Dedifferentiated amniotic fluid mesenchymal stem cell (primary cell): ENCODE measurements around the gene KCNJ12.
"Not testable (repeated sequence)": the region's sequence is repeated elsewhere in the genome, so short reads cannot be mapped to it uniquely, and the experiment has no call there.

Experiments used
- DNase-seq: peaks from one replicate; pipeline ENCODE4 v3.0.0-alpha.2; 2016; ENCODE audit errors: extremely low spot score

Gene KCNJ12

DNA sequence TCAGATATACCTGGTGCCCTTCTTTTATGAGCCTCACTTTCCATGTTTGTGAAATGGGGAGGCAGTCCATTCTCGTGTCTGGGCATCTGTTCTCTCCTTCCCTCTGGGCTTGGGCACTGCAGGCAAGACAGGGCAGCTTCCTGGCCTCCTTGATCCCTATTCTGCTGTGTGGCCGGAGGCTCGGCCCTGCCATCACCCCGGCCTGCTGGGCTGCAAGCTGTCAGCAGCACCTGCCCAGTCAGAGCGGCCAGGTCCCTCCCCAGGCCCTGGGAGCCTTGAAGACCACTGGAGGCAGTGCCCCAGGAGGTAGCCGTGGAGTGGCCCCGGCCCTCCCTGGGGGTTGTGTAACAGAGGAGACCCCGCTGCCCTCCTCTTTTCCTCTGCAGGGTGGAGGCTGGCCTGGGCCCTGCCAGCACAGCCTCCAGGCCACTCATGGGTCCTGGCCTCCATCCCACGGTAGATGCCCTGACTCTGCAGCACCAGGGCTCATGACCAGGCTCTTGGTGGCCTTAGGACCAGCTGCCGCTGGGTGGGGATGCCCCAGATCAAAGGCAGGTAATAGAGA lies 9.2 kb downstream of the KCNJ12 start:
- no peak for DNase-seq

DNA sequence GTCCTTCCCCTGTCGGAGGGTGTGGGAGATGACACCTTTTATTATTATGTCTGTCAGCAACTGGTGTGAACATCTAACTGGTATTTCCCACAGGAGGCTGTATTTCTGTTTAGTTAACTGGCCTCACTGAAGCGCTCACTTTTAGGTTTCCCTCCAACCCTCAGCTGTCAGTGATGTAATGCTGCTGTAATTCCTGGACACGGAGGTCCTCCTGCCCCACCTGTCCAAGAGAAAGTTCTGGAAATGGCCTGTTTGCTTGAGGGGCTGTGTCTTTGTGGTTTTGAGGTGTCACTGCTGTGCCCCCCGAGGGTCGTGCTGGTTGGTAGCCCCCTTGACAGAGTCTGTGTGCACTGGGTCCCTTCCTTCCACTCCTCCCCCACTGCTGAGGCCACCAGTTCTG lies 11.5 kb downstream of the KCNJ12 start:
- no peak for DNase-seq

DNA sequence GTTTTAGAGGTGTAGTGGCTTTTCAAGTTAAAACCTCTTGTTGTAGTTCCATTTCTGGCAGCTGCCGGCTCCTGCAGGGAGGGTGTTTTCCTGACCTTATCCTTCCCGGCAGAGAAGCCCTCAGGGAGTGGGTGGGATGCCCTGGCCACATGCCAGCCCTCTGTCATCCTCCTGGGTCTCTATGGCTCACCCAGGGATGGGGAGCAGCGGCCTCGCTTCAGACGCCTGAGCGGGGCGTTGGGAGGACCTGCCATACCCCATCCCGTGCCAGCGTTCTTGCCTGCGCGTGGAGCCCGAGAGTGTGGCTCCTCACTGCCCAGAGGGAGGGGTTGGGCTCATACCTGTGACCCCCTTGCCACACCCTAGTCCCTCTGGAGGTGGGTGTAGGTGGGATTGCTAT lies 11.9 kb downstream of the KCNJ12 start:
- DNase-seq: no peak

DNA sequence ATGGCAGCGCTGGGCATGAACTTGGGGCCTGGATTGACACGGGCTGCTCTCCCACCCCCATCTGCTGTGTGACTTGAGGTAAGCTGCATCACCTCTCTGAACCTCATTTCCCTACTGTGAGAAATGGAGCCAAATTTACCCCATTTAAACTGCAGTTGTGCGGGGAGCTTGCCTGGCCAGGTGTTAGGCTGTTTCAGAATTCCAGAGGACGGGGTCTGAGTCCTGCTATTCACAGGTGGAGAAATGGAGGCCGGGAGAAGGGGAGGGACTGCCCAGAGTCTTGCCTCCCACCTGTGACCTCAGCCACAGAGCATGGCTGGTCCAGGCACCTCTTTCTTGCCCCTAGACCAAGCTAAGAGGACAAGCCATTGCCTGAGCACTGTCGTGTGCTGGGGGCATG lies 12.8 kb downstream of the KCNJ12 start:
- DNase-seq: no peak

DNA sequence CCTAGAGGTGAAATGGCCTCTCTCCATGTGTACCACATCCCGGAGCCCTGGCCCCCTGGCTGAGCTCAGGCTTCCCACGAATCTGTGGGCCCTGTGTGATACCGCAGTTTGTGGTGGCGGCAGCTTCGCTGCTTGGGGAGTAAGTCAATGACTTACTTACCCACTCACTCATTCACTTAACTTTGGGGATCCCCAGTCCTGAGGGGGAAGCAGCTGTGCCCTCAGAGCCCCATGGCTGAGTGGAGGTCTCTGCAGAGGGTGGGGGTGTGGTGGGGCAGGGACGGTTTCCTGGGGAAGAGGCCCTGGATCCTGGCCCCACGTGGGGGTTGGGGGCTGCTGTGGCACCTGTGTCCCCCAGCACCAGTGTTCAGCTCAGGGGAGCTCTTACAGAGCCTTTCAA lies 13.2 kb downstream of the KCNJ12 start:
- DNase-seq: no peak

DNA sequence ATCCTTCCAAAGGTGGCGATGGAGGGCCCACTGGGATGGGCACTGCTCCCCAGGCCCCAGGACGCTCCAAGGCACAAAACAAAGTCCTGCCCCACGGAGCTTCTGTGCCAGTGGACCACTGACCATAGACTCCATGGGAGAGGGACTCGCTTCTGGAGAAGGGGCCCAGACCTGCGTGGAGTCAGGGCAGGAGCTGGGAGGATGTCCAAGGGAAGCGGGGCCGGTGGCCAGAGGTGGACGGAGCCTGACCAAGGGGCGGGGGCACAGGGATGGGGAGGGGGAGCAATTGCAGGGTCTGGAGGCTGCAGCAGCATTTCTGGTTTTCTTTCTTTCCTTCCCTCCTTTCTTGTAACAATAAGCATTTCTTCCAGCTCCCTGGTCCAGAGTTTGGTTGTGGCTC lies 14.1 kb downstream of the KCNJ12 start:
- DNase-seq: no peak

DNA sequence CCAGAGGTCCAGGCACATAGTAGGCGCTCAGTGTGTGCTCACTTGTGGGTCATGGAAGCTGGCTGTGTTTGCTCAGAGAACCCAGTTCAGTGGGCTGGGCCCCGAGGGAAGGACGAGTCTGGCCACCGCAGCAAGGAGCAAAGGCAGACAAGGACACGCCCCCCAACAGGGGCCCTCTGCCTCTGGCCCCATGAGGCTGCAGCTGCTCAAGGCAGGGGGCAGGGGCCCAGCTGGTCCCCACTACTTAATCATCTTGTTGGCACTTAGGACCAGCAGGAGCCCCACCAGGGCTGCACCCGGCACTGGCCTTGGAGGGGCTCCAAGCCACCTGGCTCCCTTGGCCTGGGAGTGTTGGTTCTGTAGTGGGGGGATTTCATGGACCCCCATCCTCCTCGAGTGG lies 16.1 kb downstream of the KCNJ12 start:
- DNase-seq: no peak

DNA sequence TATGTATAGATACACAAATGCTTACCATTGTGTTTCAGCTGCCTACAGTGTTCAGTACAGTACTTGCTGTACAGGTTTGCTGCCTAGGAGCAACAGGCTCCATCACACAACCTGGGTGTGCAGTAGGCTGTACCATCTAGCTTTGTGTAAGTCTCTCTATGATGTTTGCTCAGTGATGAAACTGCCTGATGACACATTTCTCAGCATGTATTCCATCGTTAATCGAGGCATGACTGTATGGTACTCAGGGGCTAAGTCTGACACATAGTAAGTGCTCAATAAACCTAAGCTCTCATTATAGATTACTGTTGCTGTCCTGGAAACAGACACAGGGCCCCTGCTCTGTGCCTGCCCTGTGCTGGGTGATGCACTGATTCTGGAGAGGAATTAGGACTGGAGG lies 18.1 kb downstream of the KCNJ12 start:
- DNase-seq: no peak

DNA sequence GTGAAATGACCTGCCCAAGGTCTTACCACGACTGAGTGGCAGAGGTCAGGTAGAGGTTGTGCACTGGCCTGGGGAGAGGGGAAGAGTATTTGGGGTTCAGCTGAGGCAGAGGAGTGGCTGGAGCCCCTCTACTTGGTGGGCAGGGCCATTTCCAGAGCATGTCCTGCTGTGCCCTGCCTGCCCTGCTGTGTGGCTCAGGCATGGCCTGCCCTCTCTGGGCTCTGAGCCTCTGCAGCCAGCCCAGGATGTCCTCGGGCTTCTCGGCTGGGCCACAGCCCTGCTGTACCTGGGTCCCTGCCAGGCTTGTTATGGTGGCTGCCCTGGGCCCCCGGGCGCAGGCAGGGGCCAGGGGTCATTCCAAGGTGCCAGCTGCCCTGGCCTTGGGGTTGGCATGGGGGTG lies 19.6 kb downstream of the KCNJ12 start:
- DNase-seq: no peak

DNA sequence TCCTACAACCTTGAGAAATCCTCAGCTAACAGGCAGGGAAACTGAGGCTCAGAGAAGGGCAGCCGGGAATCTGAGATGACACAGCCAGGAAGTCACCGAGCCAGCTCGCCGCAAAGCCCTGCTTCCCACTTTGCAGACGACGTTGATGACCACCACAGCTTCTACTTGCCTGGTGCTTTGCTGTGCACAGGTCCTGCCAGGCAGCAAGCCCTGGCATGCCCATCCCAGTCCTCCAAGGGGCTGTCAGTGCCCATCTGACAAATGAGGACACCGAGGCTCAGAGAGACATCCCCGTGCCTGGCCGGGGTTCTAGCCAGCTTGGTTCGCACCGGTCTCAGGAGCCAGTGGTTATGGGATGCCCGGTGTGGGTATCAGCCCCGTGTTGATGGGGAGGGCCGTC lies 20.1 kb downstream of the KCNJ12 start:
- no peak for DNase-seq

DNA sequence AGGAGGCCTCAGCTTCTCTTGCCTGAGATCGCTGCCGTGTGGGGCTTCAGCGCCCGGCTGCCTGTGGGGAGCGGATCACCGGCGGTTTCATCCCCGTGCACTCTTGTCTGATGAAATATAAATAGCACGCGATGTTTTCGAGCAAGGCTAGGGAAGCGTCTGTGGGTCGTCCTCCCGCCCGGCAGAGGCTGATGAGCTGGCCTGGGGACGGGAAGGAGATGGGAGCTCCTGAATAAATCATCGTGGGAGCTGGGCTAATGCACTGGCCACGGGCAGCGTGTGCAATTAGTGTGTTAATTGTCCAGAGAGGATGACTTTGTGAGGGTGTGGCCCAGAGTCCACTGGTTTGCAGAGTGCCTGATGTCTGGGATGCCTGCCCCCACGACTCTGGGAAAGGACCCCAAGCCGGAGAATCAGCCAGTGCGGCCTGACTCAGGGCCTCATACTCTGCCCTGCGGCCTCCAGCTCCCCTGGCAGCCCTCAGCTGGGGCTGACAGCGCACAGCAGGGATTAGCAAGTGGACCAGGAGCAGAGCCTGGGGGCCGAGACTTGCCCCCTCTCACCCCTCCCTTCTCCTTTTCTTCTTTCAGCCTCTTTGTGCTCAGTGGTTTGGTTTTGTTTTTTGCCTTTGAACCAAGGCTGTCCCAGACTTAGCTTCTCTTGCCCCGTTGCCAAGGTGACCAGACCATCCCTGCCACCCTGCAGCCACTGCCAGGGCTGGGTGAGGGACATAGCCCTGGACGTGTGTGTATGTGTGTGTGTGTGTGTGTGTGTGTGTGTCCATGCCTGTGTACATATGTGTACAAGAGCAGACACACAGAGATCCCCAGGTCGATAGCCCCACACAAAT lies 21.4 kb downstream of the KCNJ12 start:
- no peak for DNase-seq

DNA sequence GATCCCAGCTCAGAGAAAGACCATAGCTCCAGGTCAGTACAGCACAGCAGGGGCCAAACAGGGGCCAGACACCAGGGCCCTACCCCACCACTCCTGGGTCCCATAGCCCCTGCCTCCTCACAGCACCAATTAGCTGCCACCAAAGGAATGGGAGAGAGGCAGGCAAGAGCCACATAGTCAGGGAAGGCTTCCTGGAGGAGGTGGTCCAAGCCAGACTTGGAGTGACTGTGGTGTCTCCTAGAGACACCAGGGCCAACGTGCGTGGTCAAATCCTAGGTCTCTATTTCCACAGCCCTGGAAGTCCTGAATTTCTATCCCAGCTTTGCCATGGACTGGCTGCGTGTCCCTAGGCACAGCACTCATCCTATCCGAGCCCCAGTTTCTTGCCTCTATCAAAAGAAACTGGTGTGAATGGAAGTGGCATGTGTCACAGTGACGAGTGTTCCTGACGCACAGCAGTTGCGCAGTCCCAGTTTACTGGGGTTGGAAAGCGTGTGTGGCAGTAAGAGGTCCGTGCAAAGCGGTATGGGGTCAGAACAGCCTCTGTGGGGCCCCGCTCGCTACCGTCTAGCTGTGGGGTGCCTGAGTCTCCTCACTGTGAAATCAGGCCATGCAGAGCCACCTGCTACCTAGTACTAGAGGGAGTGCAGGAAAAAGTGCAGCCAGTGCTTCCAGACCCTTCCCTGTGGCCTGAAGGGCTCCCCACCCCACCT lies 23.5 kb downstream of the KCNJ12 start:
- DNase-seq: no peak

DNA sequence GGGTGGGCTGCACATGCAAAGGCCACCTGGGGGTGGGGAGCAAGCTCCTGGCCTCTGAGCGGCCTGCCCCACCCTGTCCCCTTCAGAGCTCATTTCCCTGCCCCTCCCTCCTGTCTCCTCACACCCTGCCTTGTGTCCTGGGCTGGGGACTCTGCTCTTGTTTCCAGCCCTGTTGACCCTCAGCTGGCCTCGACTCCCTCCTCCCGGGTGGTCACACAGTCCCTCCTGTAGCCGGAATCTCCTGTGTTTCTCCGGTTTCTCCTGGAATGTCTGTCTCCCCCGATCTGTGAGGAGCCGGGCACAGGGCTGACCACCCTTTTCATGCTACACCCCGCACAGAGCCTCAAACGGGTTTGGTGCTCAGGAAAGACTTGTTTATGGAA lies 24.0 kb downstream of the KCNJ12 start:
- DNase-seq: not testable (repeated sequence)

DNA sequence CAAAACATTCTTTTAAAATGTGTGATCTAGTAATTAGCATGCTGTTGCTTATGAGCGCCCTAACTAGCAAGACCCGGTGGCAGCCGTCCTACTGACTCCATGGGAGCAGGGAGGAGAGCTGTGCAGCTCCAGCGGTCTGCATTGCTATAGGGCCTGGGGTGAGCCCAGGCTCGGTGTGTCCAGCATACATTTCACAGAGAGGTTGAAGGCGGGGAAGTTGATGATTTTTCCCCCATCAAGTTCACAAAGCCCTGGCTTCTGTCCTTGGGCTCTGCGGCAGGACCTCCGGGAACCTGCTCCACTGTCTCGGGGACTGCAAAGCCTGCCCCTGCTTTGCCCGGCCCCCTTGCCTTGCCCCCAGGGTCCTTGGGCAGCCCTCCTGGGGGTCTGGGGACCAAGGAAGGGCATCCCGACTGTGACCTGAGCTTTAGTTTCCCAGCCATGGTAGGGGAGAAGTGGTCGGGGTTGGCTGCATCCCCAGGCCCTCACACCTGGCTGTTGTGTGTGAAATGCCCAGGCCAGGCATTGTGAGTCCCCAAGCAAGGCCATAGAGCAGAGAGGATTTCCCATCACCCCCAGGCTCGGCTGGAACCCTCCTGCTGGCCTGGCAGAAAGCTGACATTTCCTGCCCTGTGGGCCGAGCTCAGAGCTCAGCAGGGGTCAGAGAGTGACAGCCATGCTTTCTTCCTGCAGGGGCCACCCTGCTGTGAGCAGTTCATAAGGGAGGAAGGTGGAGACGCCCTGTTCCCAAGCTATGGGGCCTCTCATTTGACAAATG lies 24.8 kb downstream of the KCNJ12 start:
- DNase-seq: no peak

DNA sequence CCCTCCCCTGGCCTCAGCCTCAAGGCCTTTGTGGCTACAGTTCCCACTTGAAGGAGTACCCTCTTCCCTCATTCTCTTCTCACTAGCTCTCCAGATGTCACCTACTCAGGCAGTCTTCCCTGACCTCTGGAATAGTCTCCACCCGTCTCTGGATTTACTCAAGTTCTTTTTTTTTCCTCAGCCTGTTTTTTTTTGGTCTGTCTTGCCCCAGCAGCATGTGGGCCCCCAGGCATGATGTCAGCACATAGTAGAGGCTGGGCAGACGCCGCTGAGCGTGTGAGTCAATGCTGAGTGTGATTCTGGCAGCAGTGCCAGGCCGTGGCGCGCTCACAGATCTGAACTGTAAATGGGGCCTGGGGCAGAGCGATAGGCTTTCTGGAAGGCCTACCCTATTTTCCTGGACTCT lies 26.0 kb downstream of the KCNJ12 start:
- DNase-seq: peak; percentile 90

DNA sequence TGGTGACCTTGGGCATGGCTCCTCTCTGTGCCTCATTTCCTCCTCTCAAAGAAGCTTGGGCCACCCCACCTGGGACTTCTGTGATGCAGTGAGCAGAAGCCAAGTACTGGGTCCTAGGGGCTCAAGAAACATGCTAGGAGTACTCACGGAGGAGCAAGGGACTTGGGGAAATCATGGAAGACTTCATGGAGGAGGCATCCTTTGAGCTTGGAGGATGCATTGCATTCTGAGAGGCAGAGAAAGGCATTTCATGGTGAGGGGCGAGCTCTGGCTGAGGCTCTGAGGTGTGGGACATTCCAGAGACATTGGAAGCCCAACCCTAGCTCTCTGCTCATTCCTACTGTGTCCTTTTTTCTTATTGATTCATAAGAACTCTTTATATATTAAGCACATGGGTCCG lies 26.8 kb downstream of the KCNJ12 start:
- not testable (repeated sequence) for DNase-seq

DNA sequence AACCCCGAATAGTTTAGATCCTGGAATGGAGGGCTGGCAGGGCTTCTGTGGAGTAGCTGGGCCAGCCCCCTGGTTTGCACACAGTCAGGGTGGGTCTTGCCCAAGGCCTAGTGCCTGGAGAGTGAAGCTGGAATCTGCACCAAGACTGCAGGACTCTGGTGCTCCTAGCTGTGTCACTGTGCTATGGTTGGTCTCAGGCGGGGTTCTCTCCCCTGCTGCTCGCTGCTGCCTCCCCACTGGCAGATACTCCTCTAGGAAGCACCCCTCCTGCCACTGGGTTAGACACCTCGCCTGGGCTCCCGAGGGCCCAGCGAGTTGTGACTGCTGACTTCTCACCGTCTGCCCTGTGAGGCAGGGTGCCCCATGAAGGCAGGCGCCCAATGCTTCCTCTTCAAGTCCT lies 27.9 kb downstream of the KCNJ12 start:
- not testable (repeated sequence) for DNase-seq

DNA sequence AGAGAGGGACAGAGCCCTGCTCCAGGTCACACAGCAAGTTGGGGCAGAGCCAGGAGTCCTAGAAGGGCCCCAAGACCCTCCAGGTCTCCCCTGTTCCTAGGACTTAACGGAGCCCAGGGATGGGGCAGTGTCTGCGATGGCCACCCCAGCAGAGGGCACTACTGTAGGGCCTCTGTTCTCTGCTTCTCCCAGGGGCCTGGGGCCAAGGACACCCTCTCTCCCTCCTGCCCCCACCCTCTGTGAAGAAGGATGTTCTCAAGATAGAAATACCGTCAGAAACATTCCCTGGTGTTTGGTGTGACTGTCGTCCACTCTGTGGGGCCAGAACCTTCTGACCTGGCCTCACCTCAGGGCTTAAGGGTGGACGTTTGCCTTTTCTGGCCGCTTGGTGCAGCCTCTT lies 28.4 kb downstream of the KCNJ12 start:
- DNase-seq: not testable (repeated sequence)

DNA sequence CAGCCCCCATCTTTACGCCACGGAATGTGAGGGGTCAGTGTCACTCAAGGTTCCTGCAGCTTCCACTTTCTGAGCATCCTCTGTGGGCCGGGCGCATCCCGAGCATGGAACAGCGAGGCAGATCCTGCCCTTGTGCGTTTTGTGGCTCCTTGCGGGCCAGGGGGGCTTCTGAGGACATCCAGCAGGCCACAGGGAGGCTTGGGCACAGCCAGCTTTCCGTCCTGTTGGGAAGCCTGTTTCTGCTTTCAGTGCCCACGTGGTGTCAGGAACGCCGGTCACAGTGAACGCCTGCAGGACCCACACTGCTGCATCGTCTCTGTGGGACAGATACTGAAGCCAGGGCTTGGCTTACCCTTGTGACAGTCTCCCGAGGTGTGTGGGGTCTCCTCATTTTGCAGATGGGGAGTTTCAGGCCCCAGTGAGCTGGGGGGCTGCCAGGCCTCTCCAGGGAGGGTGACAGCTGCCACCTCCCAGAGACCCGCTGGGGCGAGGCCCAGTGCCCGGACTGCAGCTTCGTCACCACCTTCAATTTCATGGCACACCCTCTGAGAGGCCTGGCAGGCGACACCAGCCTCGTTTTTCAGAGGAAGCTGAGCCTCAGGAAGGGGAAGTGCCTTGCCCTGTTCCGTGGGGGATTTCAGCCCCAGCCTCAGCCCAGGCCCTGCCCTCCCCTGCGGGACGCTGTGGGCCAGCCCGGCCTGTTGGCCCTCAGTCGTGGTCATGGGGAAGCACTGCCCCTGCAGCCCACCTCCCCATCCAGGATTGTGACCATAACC lies 29.0 kb downstream of the KCNJ12 start:
- not testable (repeated sequence) for DNase-seq

DNA sequence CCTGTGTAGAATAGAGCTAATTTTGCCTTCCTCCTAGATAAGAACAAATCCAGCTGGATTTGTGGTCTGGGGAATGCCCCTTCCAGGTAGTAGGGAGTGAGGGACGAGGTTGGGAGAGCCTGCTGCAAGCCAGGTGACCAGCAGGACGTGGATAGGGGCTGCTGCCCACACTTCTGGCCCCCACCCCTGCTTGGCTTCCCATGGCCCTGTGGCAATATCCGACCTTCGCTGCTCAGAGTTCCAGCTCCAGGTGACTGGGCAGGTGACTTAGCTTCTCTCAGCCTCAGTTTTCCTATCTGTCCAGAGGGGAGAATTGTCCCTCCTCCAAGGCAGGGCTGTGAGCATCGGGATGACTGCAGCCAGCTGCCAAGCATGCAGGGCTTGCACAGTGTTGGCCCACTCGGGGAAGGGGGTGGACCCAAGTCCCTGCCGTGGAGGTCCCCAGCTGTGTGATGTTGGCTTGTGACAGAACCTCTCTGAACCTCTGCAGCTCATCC lies 29.8 kb downstream of the KCNJ12 start:
- not testable (repeated sequence) for DNase-seq
